Caco-2 (cell line): ENCODE results near the gene XCL1. TPM values are rescaled to one million over a fixed set of nuclear protein-coding genes. Genes with fewer than 3 reads are reported as not detected.

Experiments used
- BruUV-seq: library from RNA; stranded (reverse); fragments of 400-500 nt; replicated peaks from 2 replicates; lab custom pipeline; 2021; lab: Mats Ljungman, UMichigan
- CTCF ChIA-PET: fragments of 300-600 bp; sonication (Branson Sonifier 250); formaldehyde crosslinking; loops from one replicate; lab custom pipeline; 2022; ENCODE audit warnings: antibody characterized with exemption; lab: Charles Lee
- POLR2A ChIA-PET: fragments of 300-600 bp; sonication (Branson Sonifier 250); formaldehyde crosslinking; loops from one replicate; lab custom pipeline; 2022; ENCODE audit warnings: antibody characterized with exemption; lab: Charles Lee
- DNase-seq, 2 experiments: peaks; one replicate each; pipeline versions ENCODE4 v3.0.0 to v3.0.0-alpha.2; 2020 to 2022
- H3K27me3 ChIP-seq: replicated peaks from 2 replicates; pipeline ENCODE4 v1.6.0; 2011; ENCODE audit warnings: low read length; ENCODE audit not compliant: control insufficient read depth, insufficient read depth
- H3K36me3 ChIP-seq: 2 replicates; pipeline ENCODE4 v1.5.1; 2011; ENCODE audit warnings: low read length; ENCODE audit not compliant: control insufficient read depth, insufficient read depth
- H3K4me1 ChIP-seq: fragments of 250-450 bp; sonication (Bioruptor Pico); 2 replicates; pipeline ENCODE4 v1.5.1; 2020; ENCODE audit warnings: mild to moderate bottlenecking
- H3K4me3 ChIP-seq: 2 replicates; pipeline ENCODE4 v1.5.1; 2011; ENCODE audit warnings: low read depth, mild to moderate bottlenecking, control low read depth, low read length
- H3K9me3 ChIP-seq: fragments of 250-450 bp; sonication (Bioruptor Pico); 2 replicates; pipeline ENCODE4 v1.5.1; 2020; ENCODE audit warnings: mild to moderate bottlenecking, moderate library complexity
- H3K27ac Mint-ChIP-seq: one replicate; pipeline ENCODE4 v1.8.0; 2022; ENCODE audit warnings: mixed read lengths; ENCODE audit not compliant: unreplicated experiment
- H3K27me3 Mint-ChIP-seq: one replicate; pipeline ENCODE4 v1.8.0; 2022; ENCODE audit warnings: mixed read lengths; ENCODE audit not compliant: insufficient read depth, unreplicated experiment
- H3K36me3 Mint-ChIP-seq: one replicate; pipeline ENCODE4 v1.8.0; 2022; ENCODE audit warnings: mild to moderate bottlenecking, mixed read lengths; ENCODE audit not compliant: insufficient read depth, unreplicated experiment
- H3K4me1 Mint-ChIP-seq: one replicate; pipeline ENCODE4 v1.8.0; 2022; ENCODE audit warnings: low read depth, mixed read lengths; ENCODE audit not compliant: unreplicated experiment
- H3K4me3 Mint-ChIP-seq: one replicate; pipeline ENCODE4 v1.8.0; 2022; ENCODE audit warnings: mild to moderate bottlenecking, moderate library complexity, mixed read lengths; ENCODE audit not compliant: unreplicated experiment
- H3K9me3 Mint-ChIP-seq: one replicate; pipeline ENCODE4 v1.8.0; 2022; ENCODE audit warnings: mixed read lengths; ENCODE audit not compliant: unreplicated experiment
- intact Hi-C: fragments of 100-400 bp; cut with micrococcal nuclease; formaldehyde crosslinking; loops from one replicate; pipeline ENCODE4 v1.10.0; 2022; ENCODE audit not compliant: unreplicated experiment
- total RNA-seq: library from RNA; stranded (reverse); gene quantifications from 2 replicates; pipeline ENCODE4 v1.2.3, GENCODE V29; 2022
- TF ChIP-seq, protein P1 (sequence below), 2 experiments: fragments of 200-600 bp in 1 of 2; IDR thresholded peaks; 1 replicate in 1 of 2; 2 replicates in 1 of 2; pipeline versions ENCODE4 v1.5.1 to v1.8.0; 2011 to 2022; ENCODE audit warnings: antibody characterized with exemption in 1 of 2, control low read depth in 1 of 2, inconsistent platforms in 1 of 2, low read depth in 1 of 2, low read length in 1 of 2, mild to moderate bottlenecking in 1 of 2, moderate library complexity in 1 of 2; ENCODE audit not compliant: insufficient read depth in 1 of 2, severe bottlenecking in 1 of 2, unreplicated experiment in 1 of 2

XCL1 gene
- total RNA-seq, 1 experiment from 2014 or later: 3.4 TPM

DNA sequence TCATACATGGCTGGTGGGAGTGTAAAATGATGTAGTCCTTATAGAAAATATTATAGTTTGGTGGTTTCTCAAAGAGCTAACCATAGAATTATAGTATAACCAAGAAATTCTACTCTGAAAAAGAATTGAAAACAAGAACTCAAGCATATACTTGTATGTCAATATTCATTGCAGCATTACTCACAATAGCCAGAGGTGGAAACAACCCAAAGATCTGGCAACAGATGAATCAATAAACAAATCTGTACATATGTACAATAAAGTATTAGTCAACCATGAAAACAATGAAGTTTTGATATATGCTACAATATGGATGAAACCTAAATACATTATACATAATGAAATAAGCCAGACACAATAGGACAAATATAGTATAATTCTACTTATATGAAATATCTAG is 29.7 kb downstream of the XCL1 start:
- Histone ChIP-seq H3K4me1 (no peaks in the 10 kb centered on the region), H3K27me3 (no peaks in the 10 kb centered on the region), H3K4me3 (no peak overlapping the region), H3K9me3 (no peaks in the 10 kb centered on the region), H3K36me3 (no peaks in the 10 kb centered on the region)
- ChIA-PET CTCF (no interaction called here), POLR2A (no interaction called here)
- BruUV-seq: no TSS peak
- intact Hi-C loops: loop anchor here (10.0 kb wide), 1 partner anchor 379 kb away; no protein-coding TSS in a partner anchor
- TF ChIP-seq, protein P1, sequence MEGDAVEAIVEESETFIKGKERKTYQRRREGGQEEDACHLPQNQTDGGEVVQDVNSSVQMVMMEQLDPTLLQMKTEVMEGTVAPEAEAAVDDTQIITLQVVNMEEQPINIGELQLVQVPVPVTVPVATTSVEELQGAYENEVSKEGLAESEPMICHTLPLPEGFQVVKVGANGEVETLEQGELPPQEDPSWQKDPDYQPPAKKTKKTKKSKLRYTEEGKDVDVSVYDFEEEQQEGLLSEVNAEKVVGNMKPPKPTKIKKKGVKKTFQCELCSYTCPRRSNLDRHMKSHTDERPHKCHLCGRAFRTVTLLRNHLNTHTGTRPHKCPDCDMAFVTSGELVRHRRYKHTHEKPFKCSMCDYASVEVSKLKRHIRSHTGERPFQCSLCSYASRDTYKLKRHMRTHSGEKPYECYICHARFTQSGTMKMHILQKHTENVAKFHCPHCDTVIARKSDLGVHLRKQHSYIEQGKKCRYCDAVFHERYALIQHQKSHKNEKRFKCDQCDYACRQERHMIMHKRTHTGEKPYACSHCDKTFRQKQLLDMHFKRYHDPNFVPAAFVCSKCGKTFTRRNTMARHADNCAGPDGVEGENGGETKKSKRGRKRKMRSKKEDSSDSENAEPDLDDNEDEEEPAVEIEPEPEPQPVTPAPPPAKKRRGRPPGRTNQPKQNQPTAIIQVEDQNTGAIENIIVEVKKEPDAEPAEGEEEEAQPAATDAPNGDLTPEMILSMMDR (IDR thresholded peaks at IDR 0.05; ENCODE audit: insufficient read depth in 1 of 2, low read depth in 1 of 2, low read length in 1 of 2, severe bottlenecking in 1 of 2, unreplicated experiment in 1 of 2): no peak
- Mint-ChIP-seq H3K4me3 (no peak overlapping the region), H3K27ac (no peak overlapping the region), H3K27me3 (no peaks in the 10 kb centered on the region), H3K36me3 (no peaks in the 10 kb centered on the region), H3K4me1 (no peaks in the 10 kb centered on the region), H3K9me3 (no peaks in the 10 kb centered on the region)
- no peak for DNase-seq

DNA sequence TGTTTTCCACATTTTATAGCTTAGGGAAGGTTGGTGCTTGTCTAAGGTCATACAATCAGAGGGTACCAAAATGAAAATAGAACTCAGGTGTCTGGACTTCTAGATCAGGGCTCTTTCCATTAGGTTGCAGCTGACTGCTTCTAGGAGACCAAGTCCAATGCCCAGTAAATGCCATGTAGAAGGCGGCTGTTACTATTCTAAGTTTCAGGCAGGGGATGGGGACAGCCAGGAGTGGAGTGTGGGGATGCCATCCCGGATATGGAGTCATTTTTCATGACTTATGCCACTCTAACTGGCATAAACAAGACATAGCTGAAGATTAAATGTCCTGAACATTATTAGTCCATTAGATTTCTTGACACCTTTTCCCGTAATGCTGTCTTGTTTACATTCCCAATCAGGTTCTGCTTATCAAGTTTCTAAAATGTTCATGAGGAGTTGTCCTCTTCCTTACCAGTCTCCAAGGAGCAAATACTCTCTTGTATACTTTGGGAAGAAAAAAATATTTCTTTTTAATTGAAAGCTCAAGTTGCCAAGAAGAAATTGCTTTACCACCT is 31.5 kb downstream of the XCL1 start:
- intact Hi-C loops: loop anchor here (10.0 kb wide), 1 partner anchor 377 kb away; no protein-coding TSS in a partner anchor
- CTCF ChIA-PET: no interaction called here
- no peaks in the 10 kb centered on the region for H3K9me3 ChIP-seq
- TF ChIP-seq, protein P1 (IDR thresholded peaks at IDR 0.05; ENCODE audit: insufficient read depth in 1 of 2, low read depth in 1 of 2, low read length in 1 of 2, severe bottlenecking in 1 of 2, unreplicated experiment in 1 of 2): no peak
- no peaks in the 10 kb centered on the region for H3K27me3 Mint-ChIP-seq
- no peaks in the 10 kb centered on the region for H3K4me1 ChIP-seq
- no peaks in the 10 kb centered on the region for H3K9me3 Mint-ChIP-seq
- DNase-seq: no peak
- H3K27ac Mint-ChIP-seq: no peak overlapping the region
- H3K27me3 ChIP-seq: no peaks in the 10 kb centered on the region
- BruUV-seq: no TSS peak
- H3K4me1 Mint-ChIP-seq: no peaks in the 10 kb centered on the region
- H3K36me3 Mint-ChIP-seq: no peaks in the 10 kb centered on the region
- H3K4me3 Mint-ChIP-seq: no peak overlapping the region
- no peak overlapping the region for H3K4me3 ChIP-seq
- POLR2A ChIA-PET: no interaction called here
- no peaks in the 10 kb centered on the region for H3K36me3 ChIP-seq

DNA sequence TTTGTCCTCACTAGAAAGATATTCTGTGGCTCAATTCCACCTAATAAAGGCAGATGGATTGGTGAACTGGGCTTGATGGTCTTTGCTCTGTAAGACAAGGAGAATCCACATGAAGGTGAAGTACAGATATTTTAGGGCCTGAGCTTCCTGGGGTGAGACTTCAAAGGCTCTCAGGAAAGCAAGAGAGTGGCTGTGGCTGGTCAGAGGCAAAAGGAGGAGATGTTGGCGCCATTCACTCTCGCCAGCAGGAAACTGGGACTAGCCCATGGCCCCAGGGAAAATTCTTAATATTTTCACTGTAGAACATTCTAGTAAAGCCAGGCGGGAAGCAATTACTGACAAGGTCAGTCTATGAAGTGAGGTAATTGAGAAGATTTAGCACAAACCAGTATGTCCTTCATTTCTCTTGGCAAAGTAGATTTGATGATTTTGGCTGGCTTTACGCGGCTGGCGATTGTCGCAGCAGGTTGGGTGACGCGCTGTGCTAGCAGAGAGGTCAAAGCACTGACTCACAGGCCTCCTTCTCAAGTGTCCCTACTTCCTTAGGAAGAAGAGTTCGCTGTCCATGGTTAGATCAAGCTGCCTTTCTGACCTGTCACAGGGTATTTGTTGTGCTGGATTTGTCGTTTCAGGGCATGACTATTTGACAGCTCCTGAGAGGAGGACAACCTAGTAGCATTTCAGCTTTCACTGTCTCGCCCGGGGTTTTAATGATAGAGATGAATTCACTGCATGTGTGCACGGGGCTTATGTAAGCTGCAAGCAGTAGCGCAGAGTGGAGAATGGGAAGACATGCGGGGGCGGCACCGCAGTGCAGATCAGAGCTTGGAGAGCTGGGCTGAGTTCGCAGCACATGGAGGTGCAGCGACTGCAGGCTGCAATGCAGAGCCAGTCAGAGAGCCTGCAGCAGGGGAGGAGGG is 32.7 kb downstream of the XCL1 start:
- Mint-ChIP-seq H3K9me3 (no peaks in the 10 kb centered on the region), H3K27ac (no peak overlapping the region), H3K36me3 (no peaks in the 10 kb centered on the region), H3K4me1 (no peaks in the 10 kb centered on the region), H3K4me3 (no peak overlapping the region), H3K27me3 (no peaks in the 10 kb centered on the region)
- ChIA-PET POLR2A (no interaction called here), CTCF (no interaction called here)
- TF ChIP-seq, protein P1 (IDR thresholded peaks at IDR 0.05; ENCODE audit: insufficient read depth in 1 of 2, low read depth in 1 of 2, low read length in 1 of 2, severe bottlenecking in 1 of 2, unreplicated experiment in 1 of 2): no peak
- H3K4me3 ChIP-seq: no peak overlapping the region
- H3K36me3 ChIP-seq: no peaks in the 10 kb centered on the region
- no peaks in the 10 kb centered on the region for H3K9me3 ChIP-seq
- no peak for DNase-seq
- BruUV-seq: no TSS peak
- intact Hi-C loops: loop anchor here (10.0 kb wide), 1 partner anchor 376 kb away; no protein-coding TSS in a partner anchor
- no peaks in the 10 kb centered on the region for H3K27me3 ChIP-seq
- no peaks in the 10 kb centered on the region for H3K4me1 ChIP-seq
